ENCODE data around the gene MOCS1.

DNA sequence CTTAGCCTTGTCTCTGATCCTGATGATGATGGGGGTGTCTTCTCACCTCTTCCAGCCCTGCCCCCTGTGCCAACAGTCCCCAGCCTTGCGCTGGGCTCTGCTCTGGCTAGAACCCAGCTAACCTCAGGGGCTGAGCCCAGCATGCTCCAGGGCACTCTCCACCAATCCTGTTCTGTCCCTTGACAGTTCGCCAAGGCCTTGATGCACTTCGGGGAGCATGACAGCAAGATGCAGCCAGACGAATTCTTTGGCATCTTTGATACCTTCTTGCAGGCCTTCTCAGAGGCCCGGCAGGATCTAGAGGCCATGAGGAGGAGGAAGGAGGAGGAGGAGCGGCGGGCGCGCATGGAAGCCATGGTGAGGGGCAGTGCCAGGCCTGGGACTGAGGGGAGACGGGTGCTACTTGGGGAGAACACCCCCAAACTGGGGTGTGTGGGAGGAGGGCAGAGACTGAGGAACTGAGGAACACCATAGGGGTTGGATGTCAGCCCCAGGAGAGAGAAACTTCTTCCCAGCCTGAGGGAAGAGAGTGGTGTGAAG, 33.1 kb downstream of the MOCS1 start:
- TF ChIP-seq, protein P1, sequence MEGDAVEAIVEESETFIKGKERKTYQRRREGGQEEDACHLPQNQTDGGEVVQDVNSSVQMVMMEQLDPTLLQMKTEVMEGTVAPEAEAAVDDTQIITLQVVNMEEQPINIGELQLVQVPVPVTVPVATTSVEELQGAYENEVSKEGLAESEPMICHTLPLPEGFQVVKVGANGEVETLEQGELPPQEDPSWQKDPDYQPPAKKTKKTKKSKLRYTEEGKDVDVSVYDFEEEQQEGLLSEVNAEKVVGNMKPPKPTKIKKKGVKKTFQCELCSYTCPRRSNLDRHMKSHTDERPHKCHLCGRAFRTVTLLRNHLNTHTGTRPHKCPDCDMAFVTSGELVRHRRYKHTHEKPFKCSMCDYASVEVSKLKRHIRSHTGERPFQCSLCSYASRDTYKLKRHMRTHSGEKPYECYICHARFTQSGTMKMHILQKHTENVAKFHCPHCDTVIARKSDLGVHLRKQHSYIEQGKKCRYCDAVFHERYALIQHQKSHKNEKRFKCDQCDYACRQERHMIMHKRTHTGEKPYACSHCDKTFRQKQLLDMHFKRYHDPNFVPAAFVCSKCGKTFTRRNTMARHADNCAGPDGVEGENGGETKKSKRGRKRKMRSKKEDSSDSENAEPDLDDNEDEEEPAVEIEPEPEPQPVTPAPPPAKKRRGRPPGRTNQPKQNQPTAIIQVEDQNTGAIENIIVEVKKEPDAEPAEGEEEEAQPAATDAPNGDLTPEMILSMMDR (IDR thresholded peaks at IDR 0.05) = no peak
- TF ChIP-seq POLR2A (IDR thresholded peaks at IDR 0.05) = no peak

Data from thyroid gland (tissue), 4 donors.